Activated T-cell treated with anti-CD3 and anti-CD28 coated beads, Interleukin-2, amount 50 U/mL, for 72 hours (primary cell): ENCODE data around the gene DGKZ. TPM values are rescaled to one million over a fixed set of nuclear protein-coding genes. Genes with fewer than 3 reads are reported as not detected.
"Not testable (repeated sequence)": the region's sequence is repeated elsewhere in the genome, so short reads cannot be mapped to it uniquely, and the experiment has no call there.

ENCODE experiments used
- ATAC-seq, 2 donors: fragments of 150-1000 bp; cut with Tn5 transposase; replicated peaks in 1 of 2; 2 replicates each; pipeline ENCODE4 v1.10.0; 2021; ENCODE audit warnings: moderate library complexity in 2 of 2, mild to moderate bottlenecking in 1 of 2
- DNase-seq, 2 donors: peaks; one replicate each; pipeline ENCODE4 v3.0.0; 2021 to 2022; ENCODE audit warnings: mixed read lengths in 1 of 2
- H3K27ac Mint-ChIP-seq: one replicate; pipeline ENCODE4 v1.8.0; 2022; ENCODE audit warnings: mild to moderate bottlenecking, moderate library complexity, mixed read lengths
- H3K27me3 Mint-ChIP-seq: one replicate; pipeline ENCODE4 v1.8.0; 2022; ENCODE audit warnings: low read depth, mixed read lengths
- H3K36me3 Mint-ChIP-seq, 2 donors: one replicate each; pipeline ENCODE4 v1.8.0; 2022; ENCODE audit warnings: mixed read lengths in 2 of 2, mild to moderate bottlenecking in 1 of 2; ENCODE audit not compliant: insufficient read depth in 2 of 2
- H3K4me1 Mint-ChIP-seq: one replicate; pipeline ENCODE4 v1.8.0; 2022; ENCODE audit warnings: low read depth, mixed read lengths
- H3K4me3 Mint-ChIP-seq, 2 donors: one replicate each; pipeline ENCODE4 v1.8.0; 2022; ENCODE audit warnings: mild to moderate bottlenecking in 2 of 2, mixed read lengths in 2 of 2, moderate library complexity in 2 of 2
- H3K9me3 Mint-ChIP-seq, 2 donors: one replicate each; pipeline ENCODE4 v1.8.0; 2022; ENCODE audit warnings: mixed read lengths in 2 of 2
- total RNA-seq, 2 donors: library from RNA; stranded (reverse); gene quantifications; one replicate each; pipeline ENCODE4 v1.2.3, GENCODE V29; 2022

The DGKZ gene
- total RNA-seq, 2 donors from 2014 or later, result 84.2 to 94.0 TPM

DNA sequence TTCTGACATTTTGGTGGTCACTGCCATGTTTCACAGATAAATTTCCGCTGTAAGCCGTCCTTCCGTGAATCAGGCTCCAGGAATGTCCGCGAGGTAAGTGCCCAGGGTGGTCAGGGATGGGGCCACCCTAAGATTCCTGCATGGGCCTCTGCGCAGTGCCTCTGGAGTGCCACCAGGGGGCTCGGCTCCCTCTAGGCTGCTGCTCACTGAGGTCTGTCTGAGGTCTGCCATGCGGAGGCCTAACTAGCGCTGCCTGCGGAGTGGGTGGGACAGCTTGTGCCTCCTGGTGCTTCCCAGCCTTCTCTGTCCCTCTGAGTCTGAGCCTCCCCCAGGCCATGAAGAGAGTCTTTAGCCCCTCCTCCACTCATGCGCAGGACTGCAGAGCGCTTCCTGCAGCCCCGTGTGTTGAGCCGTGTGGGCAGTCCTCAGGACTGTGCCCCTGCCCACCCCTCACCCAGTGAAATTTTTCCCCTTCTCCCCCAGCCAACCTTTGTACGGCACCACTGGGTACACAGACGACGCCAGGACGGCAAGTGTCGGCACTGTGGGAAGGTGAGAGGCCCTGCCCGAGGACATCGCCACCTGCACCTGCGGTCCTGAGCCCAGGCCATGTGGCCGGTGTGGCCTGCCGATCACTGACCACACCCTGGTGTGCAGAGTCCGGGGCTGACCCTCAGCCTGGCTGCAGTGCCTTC lies 22.3 kb downstream of the DGKZ start:
- peaks cover 0 to 3% of the 10 kb centered on the region in 2 donors for H3K36me3 Mint-ChIP-seq

GRCh38 chr11:46370253-46370652 lies 23.0 kb downstream of the DGKZ start:
- Mint-ChIP-seq H3K27me3 (no peaks in the 10 kb centered on the region), H3K4me3 (no peak overlapping the region), H3K36me3 (peaks cover 0 to 3% of the 10 kb centered on the region in 2 donors), H3K27ac (no peak overlapping the region), H3K4me1 (peaks cover 24% of the 10 kb centered on the region), H3K9me3 (no peaks in the 10 kb centered on the region)
- DNase-seq (no peak), ATAC-seq (no peak)

More for the DNA sequence above, 22.3 kb downstream of the DGKZ start:
- Mint-ChIP-seq H3K4me1 (peaks cover 24% of the 10 kb centered on the region), H3K9me3 (no peaks in the 10 kb centered on the region), H3K27ac (no peak overlapping the region), H3K4me3 (no peak overlapping the region), H3K27me3 (no peaks in the 10 kb centered on the region)
- DNase-seq, result peak; percentile 62 to 67
- ATAC-seq, result peak; percentile 61

- H3K9me3 Mint-ChIP-seq, DNase-seq, H3K27me3 Mint-ChIP-seq, ATAC-seq, H3K36me3 Mint-ChIP-seq, H3K4me3 Mint-ChIP-seq, H3K27ac Mint-ChIP-seq: not testable (repeated sequence)
- peaks cover 24% of the 10 kb centered on the region for H3K4me1 Mint-ChIP-seq
These were observed 24.0 kb downstream of the DGKZ start for GRCh38 chr11:46371262-46371661.

DNA sequence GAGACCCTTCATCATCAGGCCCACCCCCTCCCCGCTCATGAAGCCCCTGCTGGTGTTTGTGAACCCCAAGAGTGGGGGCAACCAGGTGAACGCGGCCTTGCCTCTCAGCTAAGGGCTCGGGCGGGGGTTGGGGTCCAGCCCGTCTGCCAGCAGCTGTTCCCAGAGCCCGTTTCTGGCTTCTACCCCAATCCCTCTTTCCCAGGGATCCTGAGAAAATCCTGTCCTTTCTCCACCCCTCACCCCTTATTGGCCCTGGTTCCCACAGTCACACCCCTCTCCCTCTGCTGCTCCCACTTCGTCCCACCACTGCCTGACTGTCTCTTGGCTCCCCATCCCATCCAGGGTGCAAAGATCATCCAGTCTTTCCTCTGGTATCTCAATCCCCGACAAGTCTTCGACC lies 24.8 kb downstream of the DGKZ start:
- H3K27me3 Mint-ChIP-seq, result no peaks in the 10 kb centered on the region
- H3K36me3 Mint-ChIP-seq, result peaks cover 0 to 3% of the 10 kb centered on the region in 2 donors
- no peak overlapping the region for H3K27ac Mint-ChIP-seq
- H3K4me3 Mint-ChIP-seq, result no peak overlapping the region
- ATAC-seq, result no peak
- H3K4me1 Mint-ChIP-seq, result peaks cover 21% of the 10 kb centered on the region
- no peaks in the 10 kb centered on the region for H3K9me3 Mint-ChIP-seq
- DNase-seq, result no peak

DNA sequence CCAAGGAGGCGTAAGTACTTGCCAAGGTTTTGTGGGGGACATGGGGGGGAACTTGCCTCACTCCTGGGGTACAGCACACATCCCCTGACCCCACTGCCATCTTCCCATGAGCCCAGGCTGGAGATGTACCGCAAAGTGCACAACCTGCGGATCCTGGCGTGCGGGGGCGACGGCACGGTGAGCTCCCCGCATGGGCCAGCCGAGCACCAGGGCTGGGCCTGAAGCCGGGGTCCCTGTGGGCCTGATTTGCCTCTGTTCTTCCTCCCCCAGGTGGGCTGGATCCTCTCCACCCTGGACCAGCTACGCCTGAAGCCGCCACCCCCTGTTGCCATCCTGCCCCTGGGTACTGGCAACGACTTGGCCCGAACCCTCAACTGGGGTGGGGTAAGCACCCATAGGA lies 25.2 kb downstream of the DGKZ start:
- H3K27ac Mint-ChIP-seq, ATAC-seq, H3K4me3 Mint-ChIP-seq, H3K27me3 Mint-ChIP-seq, H3K36me3 Mint-ChIP-seq, H3K9me3 Mint-ChIP-seq, DNase-seq: not testable (repeated sequence)
- H3K4me1 Mint-ChIP-seq, result peaks cover 17% of the 10 kb centered on the region

GRCh38 chr11:46373787-46374740 lies 26.8 kb downstream of the DGKZ start:
- H3K27me3 Mint-ChIP-seq, result no peaks in the 10 kb centered on the region
- no peak overlapping the region for H3K4me3 Mint-ChIP-seq
- ATAC-seq (no peak), DNase-seq (no peak)
- H3K27ac Mint-ChIP-seq, result no peak overlapping the region
- H3K4me1 Mint-ChIP-seq, result peaks cover 2% of the 10 kb centered on the region
- H3K36me3 Mint-ChIP-seq, result peaks cover 3 to 14% of the 10 kb centered on the region in 2 donors
- peaks cover 0 to 1% of the 10 kb centered on the region in 2 donors for H3K9me3 Mint-ChIP-seq

DNA sequence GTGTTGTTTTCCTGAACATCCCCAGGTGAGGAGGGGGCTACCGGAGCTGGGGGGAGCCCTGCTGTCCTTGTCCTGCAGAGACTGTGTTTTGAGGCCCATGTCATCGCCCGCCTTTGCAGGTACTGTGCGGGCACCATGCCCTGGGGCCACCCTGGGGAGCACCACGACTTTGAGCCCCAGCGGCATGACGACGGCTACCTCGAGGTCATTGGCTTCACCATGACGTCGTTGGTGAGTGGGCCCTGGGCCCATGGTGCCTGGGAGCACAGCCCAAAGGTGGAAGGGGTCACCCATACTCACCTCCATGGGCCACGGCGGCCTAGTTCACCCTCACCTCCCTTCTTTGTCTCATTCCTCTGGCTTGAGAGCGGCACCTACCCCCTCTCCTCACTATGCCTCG lies 27.6 kb downstream of the DGKZ start:
- DNase-seq (no peak), ATAC-seq (no peak)
- Mint-ChIP-seq H3K36me3 (peaks cover 3 to 11% of the 10 kb centered on the region in 2 donors), H3K27ac (no peak overlapping the region), H3K9me3 (peaks cover 0 to 1% of the 10 kb centered on the region in 2 donors), H3K4me1 (no peaks in the 10 kb centered on the region), H3K27me3 (no peaks in the 10 kb centered on the region), H3K4me3 (no peak overlapping the region)

- Mint-ChIP-seq H3K4me3 (no peak overlapping the region), H3K36me3 (peaks cover 3 to 11% of the 10 kb centered on the region in 2 donors), H3K4me1 (no peaks in the 10 kb centered on the region), H3K9me3 (peaks cover 0 to 1% of the 10 kb centered on the region in 2 donors), H3K27ac (no peak overlapping the region), H3K27me3 (no peaks in the 10 kb centered on the region)
- DNase-seq (no peak), ATAC-seq (no peak)
These were observed 28.3 kb downstream of the DGKZ start for GRCh38 chr11:46375392-46376101.

- DNase-seq (no peak), ATAC-seq (no peak)
- Mint-ChIP-seq H3K4me3 (no peak overlapping the region), H3K27me3 (no peaks in the 10 kb centered on the region), H3K9me3 (peaks cover 0 to 1% of the 10 kb centered on the region in 2 donors), H3K36me3 (peaks cover 3 to 11% of the 10 kb centered on the region in 2 donors), H3K4me1 (no peaks in the 10 kb centered on the region), H3K27ac (no peak overlapping the region)
These were observed 29.2 kb downstream of the DGKZ start for GRCh38 chr11:46376258-46377050.

GRCh38 chr11:46377290-46377689 lies 30.0 kb downstream of the DGKZ start:
- ATAC-seq (no peak), DNase-seq (no peak)
- H3K27ac Mint-ChIP-seq, result no peak overlapping the region
- H3K9me3 Mint-ChIP-seq, result peaks cover 0 to 1% of the 10 kb centered on the region in 2 donors
- H3K36me3 Mint-ChIP-seq, result peaks cover 3 to 11% of the 10 kb centered on the region in 2 donors
- H3K4me3 Mint-ChIP-seq, result no peak overlapping the region
- peaks cover 5% of the 10 kb centered on the region for H3K4me1 Mint-ChIP-seq
- peaks cover 5% of the 10 kb centered on the region for H3K27me3 Mint-ChIP-seq

DNA sequence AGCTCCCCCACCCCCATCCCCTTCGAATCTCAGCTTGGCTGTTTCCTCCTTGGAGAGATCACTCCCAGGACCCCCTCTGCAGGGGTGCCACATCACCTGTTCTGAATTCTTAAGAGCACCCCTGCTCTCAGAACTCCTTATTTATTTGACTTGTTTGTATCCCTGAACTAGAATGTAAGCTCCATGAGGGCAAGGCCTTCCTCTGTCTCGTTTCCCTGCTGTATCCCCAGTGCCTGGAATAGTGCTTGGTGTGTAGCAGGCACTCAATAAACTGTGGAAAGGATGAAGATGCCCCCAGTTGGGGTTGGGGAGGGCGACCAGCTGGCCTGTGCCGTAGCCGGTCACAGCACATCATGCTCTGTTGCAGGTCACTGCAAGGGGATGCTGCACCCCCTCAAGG lies 30.6 kb downstream of the DGKZ start:
- ATAC-seq (no peak), DNase-seq (no peak)
- H3K27ac Mint-ChIP-seq, result no peak overlapping the region
- H3K27me3 Mint-ChIP-seq, result peaks cover 5% of the 10 kb centered on the region
- peaks cover 6% of the 10 kb centered on the region for H3K4me1 Mint-ChIP-seq
- H3K4me3 Mint-ChIP-seq, result no peak overlapping the region
- peaks cover 0 to 1% of the 10 kb centered on the region in 2 donors for H3K9me3 Mint-ChIP-seq
- peaks cover 3 to 11% of the 10 kb centered on the region in 2 donors for H3K36me3 Mint-ChIP-seq

- DNase-seq (no peak), ATAC-seq (no peak)
- Mint-ChIP-seq H3K27me3 (peaks cover 6% of the 10 kb centered on the region), H3K36me3 (peaks cover 3 to 11% of the 10 kb centered on the region in 2 donors), H3K9me3 (peaks cover 0 to 1% of the 10 kb centered on the region in 2 donors), H3K4me3 (no peak overlapping the region), H3K4me1 (peaks cover 6% of the 10 kb centered on the region), H3K27ac (no peak overlapping the region)
These were observed 31.0 kb downstream of the DGKZ start for GRCh38 chr11:46378296-46378695.
